Astrocyte (in vitro differentiated cells and primary cell): Measurements from ENCODE around the gene NCEH1. TPM values are rescaled to one million over a fixed set of nuclear protein-coding genes. Genes with fewer than 3 reads are reported as not detected.

Experiments used
- DNase-seq: peaks from one replicate; pipeline ENCODE4 v3.0.0-alpha.2; 2010; ENCODE audit warnings: low read depth
- FAIRE-seq: peaks from 2 replicates; lab custom pipeline; 2011; peaks lifted over from hg19 to GRCh38; lab: Jason Lieb, UNC
- H2AFZ ChIP-seq: 2 replicates; pipeline ENCODE4 v1.6.0; 2012; ENCODE audit warnings: low read depth, low read length, inconsistent platforms
- H3K27ac ChIP-seq: 2 replicates; pipeline ENCODE4 v1.5.1; 2011; ENCODE audit warnings: low read depth, low read length, inconsistent platforms
- H3K27me3 ChIP-seq: 2 replicates; pipeline ENCODE4 v1.6.0; 2011; ENCODE audit warnings: low read length, inconsistent platforms; ENCODE audit not compliant: insufficient read depth
- H3K36me3 ChIP-seq: 2 replicates; pipeline ENCODE4 v1.5.1; 2011; ENCODE audit warnings: low read length, inconsistent platforms; ENCODE audit not compliant: insufficient read depth
- H3K4me1 ChIP-seq: 2 replicates; pipeline ENCODE4 v1.5.1; 2011; ENCODE audit warnings: low read length, inconsistent platforms; ENCODE audit not compliant: insufficient read depth
- H3K4me2 ChIP-seq: 2 replicates; pipeline ENCODE4 v1.6.0; 2012; ENCODE audit warnings: low read length, inconsistent platforms
- H3K4me3 ChIP-seq: 2 replicates; pipeline ENCODE4 v1.5.1; 2011; ENCODE audit warnings: low read depth, mild to moderate bottlenecking, low read length, inconsistent platforms; ENCODE audit not compliant: insufficient read depth
- H3K79me2 ChIP-seq: 2 replicates; pipeline ENCODE4 v1.6.0; 2012; ENCODE audit warnings: mild to moderate bottlenecking, low read length, inconsistent platforms; ENCODE audit not compliant: insufficient read depth
- H3K9ac ChIP-seq: 2 replicates; pipeline ENCODE4 v1.6.0; 2012; ENCODE audit warnings: mild to moderate bottlenecking, low read length, inconsistent platforms
- H3K9me3 ChIP-seq: 2 replicates; pipeline ENCODE4 v1.5.1; 2012; ENCODE audit warnings: low read depth, mild to moderate bottlenecking, low read length, inconsistent platforms; ENCODE audit not compliant: insufficient read depth
- H4K20me1 ChIP-seq: 2 replicates; pipeline ENCODE4 v1.6.0; 2012; ENCODE audit warnings: low read length, inconsistent platforms; ENCODE audit not compliant: insufficient read depth
- H3K27ac Mint-ChIP-seq: one replicate; pipeline ENCODE4 v1.8.0; 2021; ENCODE audit warnings: mild to moderate bottlenecking, mixed read lengths; ENCODE audit not compliant: unreplicated experiment
- H3K27me3 Mint-ChIP-seq: one replicate; pipeline ENCODE4 v1.8.0; 2021; ENCODE audit warnings: low read depth, mixed read lengths; ENCODE audit not compliant: unreplicated experiment
- H3K36me3 Mint-ChIP-seq: one replicate; pipeline ENCODE4 v1.8.0; 2021; ENCODE audit warnings: low read depth, mixed read lengths; ENCODE audit not compliant: unreplicated experiment
- H3K4me1 Mint-ChIP-seq: one replicate; pipeline ENCODE4 v1.8.0; 2021; ENCODE audit warnings: low read depth, mixed read lengths; ENCODE audit not compliant: unreplicated experiment
- H3K4me3 Mint-ChIP-seq: one replicate; pipeline ENCODE4 v1.8.0; 2021; ENCODE audit warnings: mild to moderate bottlenecking, moderate library complexity, mixed read lengths; ENCODE audit not compliant: unreplicated experiment
- H3K9me3 Mint-ChIP-seq: one replicate; pipeline ENCODE4 v1.8.0; 2021; ENCODE audit warnings: mild to moderate bottlenecking, mixed read lengths; ENCODE audit not compliant: unreplicated experiment
- CTCF ChIP-seq: IDR thresholded peaks from 2 replicates; pipeline ENCODE4 v1.5.1; 2011; ENCODE audit warnings: low read depth, mild to moderate bottlenecking, inconsistent platforms, low read length, moderate library complexity; ENCODE audit not compliant: insufficient read depth
- EZH2 ChIP-seq: IDR thresholded peaks from 2 replicates; pipeline ENCODE4 v1.6.1; 2012; ENCODE audit warnings: mild to moderate bottlenecking, low read length, inconsistent platforms; ENCODE audit not compliant: insufficient read depth
- total RNA-seq: library from RNA; stranded (reverse); gene quantifications from 2 replicates; pipeline ENCODE4 v1.2.1, GENCODE V29; 2021

Gene NCEH1
- total RNA-seq, 1 donor from 2014 or later, result 14.1 TPM

GRCh38 chr3:172675441-172676193 lies 35.2 kb downstream of the NCEH1 start:
- peaks cover 83% of the 10 kb centered on the region for H3K79me2 ChIP-seq
- no peak overlapping the region for H2AFZ ChIP-seq
- DNase-seq (peak; percentile 30), FAIRE-seq (no peak)
- no peaks in the 10 kb centered on the region for H3K27me3 Mint-ChIP-seq
- no peaks in the 10 kb centered on the region for H3K27me3 ChIP-seq
- H3K36me3 Mint-ChIP-seq, result no peaks in the 10 kb centered on the region
- H3K4me3 ChIP-seq, result no peak overlapping the region
- H4K20me1 ChIP-seq, result no peaks in the 10 kb centered on the region
- no peak overlapping the region for H3K27ac Mint-ChIP-seq
- no peaks in the 10 kb centered on the region for H3K9me3 Mint-ChIP-seq
- TF ChIP-seq EZH2 (no peak), CTCF (peak; percentile 83)
- H3K9me3 ChIP-seq, result no peaks in the 10 kb centered on the region
- peak overlapping the region; percentile 73 for H3K27ac ChIP-seq
- peak overlapping the region; percentile 14 for H3K4me2 ChIP-seq
- peaks cover 21% of the 10 kb centered on the region for H3K4me1 ChIP-seq
- peaks cover 11% of the 10 kb centered on the region for H3K4me1 Mint-ChIP-seq
- H3K9ac ChIP-seq, result no peak overlapping the region
- H3K36me3 ChIP-seq, result no peaks in the 10 kb centered on the region
- H3K4me3 Mint-ChIP-seq, result no peak overlapping the region

GRCh38 chr3:172673210-172673679 lies 37.6 kb downstream of the NCEH1 start:
- peaks cover 65% of the 10 kb centered on the region for H3K79me2 ChIP-seq
- Mint-ChIP-seq H3K9me3 (no peaks in the 10 kb centered on the region), H3K4me3 (no peak overlapping the region), H3K27me3 (no peaks in the 10 kb centered on the region), H3K4me1 (peaks cover 11% of the 10 kb centered on the region), H3K36me3 (no peaks in the 10 kb centered on the region), H3K27ac (no peak overlapping the region)
- H3K4me3 ChIP-seq, result no peak overlapping the region
- no peak overlapping the region for H3K4me2 ChIP-seq
- TF ChIP-seq CTCF (peak; percentile 72), EZH2 (no peak)
- H4K20me1 ChIP-seq, result no peaks in the 10 kb centered on the region
- no peaks in the 10 kb centered on the region for H3K36me3 ChIP-seq
- H3K4me1 ChIP-seq, result peaks cover 16% of the 10 kb centered on the region
- no peaks in the 10 kb centered on the region for H3K27me3 ChIP-seq
- no peak for FAIRE-seq
- no peak overlapping the region for H2AFZ ChIP-seq
- H3K9ac ChIP-seq, result no peak overlapping the region
- H3K27ac ChIP-seq, result no peak overlapping the region
- DNase-seq, result peak; percentile 51
- no peaks in the 10 kb centered on the region for H3K9me3 ChIP-seq

GRCh38 chr3:172669021-172669420 lies 41.8 kb downstream of the NCEH1 start:
- DNase-seq (no peak), FAIRE-seq (no peak)
- Mint-ChIP-seq H3K36me3 (no peaks in the 10 kb centered on the region), H3K27me3 (no peaks in the 10 kb centered on the region), H3K4me1 (peaks cover 5% of the 10 kb centered on the region), H3K9me3 (no peaks in the 10 kb centered on the region), H3K4me3 (no peak overlapping the region), H3K27ac (no peak overlapping the region)
- peaks cover 6% of the 10 kb centered on the region for H4K20me1 ChIP-seq
- H3K27ac ChIP-seq, result no peak overlapping the region
- no peaks in the 10 kb centered on the region for H3K27me3 ChIP-seq
- H3K9me3 ChIP-seq, result no peaks in the 10 kb centered on the region
- H2AFZ ChIP-seq, result no peak overlapping the region
- no peak overlapping the region for H3K4me3 ChIP-seq
- H3K4me1 ChIP-seq, result no peaks in the 10 kb centered on the region
- TF ChIP-seq EZH2 (no peak), CTCF (no peak)
- H3K36me3 ChIP-seq, result no peaks in the 10 kb centered on the region
- H3K9ac ChIP-seq, result no peak overlapping the region
- no peak overlapping the region for H3K4me2 ChIP-seq
- H3K79me2 ChIP-seq, result peaks cover 50% of the 10 kb centered on the region
